Measurements from ENCODE around the gene SORCS1.

The SORCS1 gene

GRCh38 chr10:106535304-106535953, 629.1 kb downstream of the SORCS1 start:
- DNase-seq (ENCODE audit: low read depth), result no peak
- H3K4me3 ChIP-seq (ENCODE audit: low read depth, low read length), result no peak overlapping the region
- no peak for TF ChIP-seq CTCF (IDR thresholded peaks at IDR 0.05; ENCODE audit: control insufficient read depth, extremely low read depth, insufficient read depth)

GRCh38 chr10:106534441-106534840, 630.1 kb downstream of the SORCS1 start:
- TF ChIP-seq CTCF (IDR thresholded peaks at IDR 0.05; ENCODE audit: control insufficient read depth, extremely low read depth, insufficient read depth), result no peak
- DNase-seq (ENCODE audit: low read depth), result no peak
- no peak overlapping the region for H3K4me3 ChIP-seq (ENCODE audit: low read depth, low read length)

GRCh38 chr10:106528702-106529101, 635.8 kb downstream of the SORCS1 start:
- DNase-seq (ENCODE audit: low read depth), result no peak
- H3K4me3 ChIP-seq (ENCODE audit: low read depth, low read length), result no peak overlapping the region
- TF ChIP-seq CTCF (IDR thresholded peaks at IDR 0.05; ENCODE audit: control insufficient read depth, extremely low read depth, insufficient read depth), result no peak

GRCh38 chr10:106525835-106526234, 638.7 kb downstream of the SORCS1 start:
- no peak for DNase-seq (ENCODE audit: low read depth)
- no peak for TF ChIP-seq CTCF (IDR thresholded peaks at IDR 0.05; ENCODE audit: control insufficient read depth, extremely low read depth, insufficient read depth)

More at GRCh38 chr10:106525835-106526234, 638.7 kb downstream of the SORCS1 start:
- no peak overlapping the region for H3K4me3 ChIP-seq (ENCODE audit: low read depth, low read length)

All from LNCaP clone FGC (cell line).